HT-29 (cell line): ENCODE measurements around the gene ARID1B. TPM values are rescaled to one million over a fixed set of nuclear protein-coding genes. Genes with fewer than 3 reads are reported as not detected.

ENCODE experiments used
- DNase-seq: peaks from one replicate; pipeline ENCODE4 v3.0.0-alpha.2; 2015; ENCODE audit warnings: low spot score
- total RNA-seq: library from RNA; depleted of rRNA; stranded (reverse); fragments of >200 nt; shearing (Covaris generic); gene quantifications from 2 replicates; pipeline ENCODE4 v1.2.3, GENCODE V29; 2014

Gene ARID1B
- total RNA-seq, 1 experiment from 2014 or later = 34.6 TPM

DNA sequence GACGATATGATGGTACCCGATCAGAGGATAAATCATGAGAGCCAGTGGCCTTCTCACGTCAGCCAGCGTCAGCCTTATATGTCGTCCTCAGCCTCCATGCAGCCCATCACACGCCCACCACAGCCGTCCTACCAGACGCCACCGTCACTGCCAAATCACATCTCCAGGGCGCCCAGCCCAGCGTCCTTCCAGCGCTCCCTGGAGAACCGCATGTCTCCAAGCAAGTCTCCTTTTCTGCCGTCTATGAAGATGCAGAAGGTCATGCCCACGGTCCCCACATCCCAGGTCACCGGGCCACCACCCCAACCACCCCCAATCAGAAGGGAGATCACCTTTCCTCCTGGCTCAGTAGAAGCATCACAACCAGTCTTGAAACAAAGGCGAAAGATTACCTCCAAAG, 423.9 kb downstream of the ARID1B start:
- DNase-seq = no peak

DNA sequence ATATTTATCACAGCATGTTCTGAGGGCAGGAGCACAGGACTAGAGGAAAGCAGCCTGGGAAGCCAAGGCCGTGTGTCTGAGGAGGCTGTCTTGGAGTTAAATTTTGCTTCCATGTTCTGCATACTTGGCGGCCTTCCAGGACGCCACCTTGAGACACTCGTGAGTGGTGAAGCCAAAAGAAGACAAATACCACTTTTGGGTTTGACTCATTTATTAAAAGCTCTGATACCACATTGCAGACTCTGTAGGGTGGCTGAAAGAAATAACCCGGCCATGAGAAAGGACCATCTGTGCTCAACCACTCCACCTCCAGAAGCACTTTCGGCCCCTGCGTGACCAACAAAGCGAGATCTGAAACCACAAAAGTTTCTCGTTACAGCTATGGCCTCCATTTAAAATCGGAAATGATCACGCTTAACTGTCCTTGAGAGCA, 426.1 kb downstream of the ARID1B start:
- DNase-seq = no peak

DNA sequence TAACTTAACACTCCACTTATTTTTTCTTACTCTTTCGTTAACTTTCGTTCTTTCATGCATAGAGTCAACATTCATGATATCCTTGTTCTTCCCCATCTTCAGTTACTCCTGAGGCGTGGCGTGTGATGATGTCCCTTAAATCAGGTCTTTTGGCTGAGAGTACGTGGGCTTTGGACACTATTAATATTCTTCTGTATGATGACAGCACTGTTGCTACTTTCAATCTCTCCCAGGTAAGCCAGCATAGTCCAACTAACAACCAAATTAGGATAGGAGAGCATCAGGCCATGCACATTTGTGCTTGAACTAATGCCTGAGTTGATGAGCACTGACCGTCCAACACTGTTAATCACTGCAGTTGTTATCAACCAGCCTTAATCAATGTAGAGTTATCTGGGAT, 426.6 kb downstream of the ARID1B start:
- DNase-seq = no peak

DNA sequence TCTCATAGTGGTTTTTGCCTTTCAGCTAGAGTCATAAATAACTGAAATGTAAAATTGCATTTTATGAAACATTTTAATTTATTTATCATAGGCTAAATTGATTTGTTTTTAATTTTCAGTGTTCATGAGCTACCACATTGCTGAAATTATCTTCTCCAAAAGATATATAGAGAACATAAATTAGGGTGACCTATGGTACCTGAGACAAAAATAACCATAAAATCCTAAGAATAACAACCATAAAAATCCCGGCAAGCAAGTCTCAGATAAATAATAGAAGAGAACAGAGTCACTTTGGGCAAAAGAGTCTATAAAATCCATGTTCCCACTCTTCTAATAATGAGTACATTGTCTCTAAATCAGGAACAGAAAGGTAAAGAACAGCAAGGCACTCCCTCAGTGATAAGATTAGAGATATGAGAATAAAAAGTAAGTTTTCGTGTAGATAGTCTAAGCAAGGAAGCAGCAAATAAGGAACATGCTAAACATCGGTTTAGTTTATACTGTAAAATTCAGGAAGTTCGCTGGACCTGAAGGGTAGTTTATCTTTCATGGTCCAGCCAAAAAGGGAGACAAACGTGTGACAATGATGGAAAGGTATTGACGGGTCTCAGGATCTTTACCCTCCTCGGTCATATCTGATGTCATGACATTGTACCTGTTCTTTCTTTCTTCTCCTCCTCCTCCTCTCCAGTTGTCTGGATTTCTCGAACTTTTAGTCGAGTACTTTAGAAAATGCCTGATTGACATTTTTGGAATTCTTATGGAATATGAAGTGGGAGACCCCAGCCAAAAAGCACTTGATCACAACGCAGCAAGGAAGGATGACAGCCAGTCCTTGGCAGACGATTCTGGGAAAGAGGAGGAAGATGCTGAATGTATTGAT, 428.5 kb downstream of the ARID1B start:
- no peak for DNase-seq

DNA sequence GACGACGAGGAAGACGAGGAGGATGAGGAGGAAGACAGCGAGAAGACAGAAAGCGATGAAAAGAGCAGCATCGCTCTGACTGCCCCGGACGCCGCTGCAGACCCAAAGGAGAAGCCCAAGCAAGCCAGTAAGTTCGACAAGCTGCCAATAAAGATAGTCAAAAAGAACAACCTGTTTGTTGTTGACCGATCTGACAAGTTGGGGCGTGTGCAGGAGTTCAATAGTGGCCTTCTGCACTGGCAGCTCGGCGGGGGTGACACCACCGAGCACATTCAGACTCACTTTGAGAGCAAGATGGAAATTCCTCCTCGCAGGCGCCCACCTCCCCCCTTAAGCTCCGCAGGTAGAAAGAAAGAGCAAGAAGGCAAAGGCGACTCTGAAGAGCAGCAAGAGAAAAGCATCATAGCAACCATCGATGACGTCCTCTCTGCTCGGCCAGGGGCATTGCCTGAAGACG, 429.2 kb downstream of the ARID1B start:
- no peak for DNase-seq

DNA sequence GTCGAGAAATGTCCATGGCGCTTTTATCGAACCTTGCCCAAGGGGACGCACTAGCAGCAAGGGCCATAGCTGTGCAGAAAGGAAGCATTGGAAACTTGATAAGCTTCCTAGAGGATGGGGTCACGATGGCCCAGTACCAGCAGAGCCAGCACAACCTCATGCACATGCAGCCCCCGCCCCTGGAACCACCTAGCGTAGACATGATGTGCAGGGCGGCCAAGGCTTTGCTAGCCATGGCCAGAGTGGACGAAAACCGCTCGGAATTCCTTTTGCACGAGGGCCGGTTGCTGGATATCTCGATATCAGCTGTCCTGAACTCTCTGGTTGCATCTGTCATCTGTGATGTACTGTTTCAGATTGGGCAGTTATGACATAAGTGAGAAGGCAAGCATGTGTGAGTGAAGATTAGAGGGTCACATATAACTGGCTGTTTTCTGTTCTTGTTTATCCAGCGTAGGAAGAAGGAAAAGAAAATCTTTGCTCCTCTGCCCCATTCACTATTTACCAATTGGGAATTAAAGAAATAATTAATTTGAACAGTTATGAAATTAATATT, 430.4 kb downstream of the ARID1B start:
- no peak for DNase-seq

DNA sequence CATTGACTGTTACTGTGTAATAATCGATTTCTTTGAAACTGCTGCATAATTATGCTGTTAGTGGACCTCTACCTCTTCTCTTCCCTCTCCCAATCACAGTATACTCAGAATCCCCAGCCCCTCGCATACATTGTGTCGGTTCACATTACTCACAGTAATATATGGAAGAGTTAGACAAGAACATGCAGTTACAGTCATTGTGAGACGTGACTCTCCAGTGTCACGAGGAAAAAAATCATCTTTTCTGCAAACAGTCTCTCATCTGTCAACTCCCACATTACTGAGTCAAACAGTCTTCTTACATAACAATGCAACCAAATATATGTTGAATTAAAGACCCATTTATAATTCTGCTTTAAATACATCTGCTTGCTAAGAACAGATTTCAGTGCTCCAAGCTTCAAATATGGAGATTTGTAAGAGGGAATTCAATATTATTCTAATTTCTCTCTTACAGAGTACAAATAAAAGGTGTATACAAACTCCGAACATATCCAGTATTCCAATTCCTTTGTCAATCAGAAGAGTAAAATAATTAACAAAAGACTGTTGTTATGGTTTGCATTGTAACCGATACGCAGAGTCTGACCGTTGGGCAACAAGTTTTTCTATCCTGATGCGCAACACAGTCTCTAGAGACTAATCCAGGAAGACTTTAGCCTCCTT, 432.8 kb downstream of the ARID1B start:
- DNase-seq = no peak

DNA sequence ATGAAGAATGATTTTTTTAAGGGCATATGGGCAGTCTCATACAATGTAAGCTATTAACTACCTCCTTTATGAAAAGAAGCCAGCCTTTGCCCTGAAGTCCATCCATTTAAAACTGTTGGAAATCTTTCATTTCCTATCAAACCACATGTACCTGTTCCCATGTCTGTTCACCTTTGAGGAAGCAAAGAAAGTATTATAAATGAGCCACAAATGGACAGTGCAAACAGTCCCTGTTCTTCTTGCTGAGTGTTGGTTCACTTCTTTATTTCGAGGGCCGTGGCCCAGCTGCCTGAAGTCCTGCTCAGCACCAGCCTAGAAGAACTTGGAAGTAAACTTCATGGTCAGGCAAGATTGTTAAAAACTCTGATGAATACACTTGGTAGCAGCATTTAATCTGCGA, 433.8 kb downstream of the ARID1B start:
- DNase-seq = no peak

DNA sequence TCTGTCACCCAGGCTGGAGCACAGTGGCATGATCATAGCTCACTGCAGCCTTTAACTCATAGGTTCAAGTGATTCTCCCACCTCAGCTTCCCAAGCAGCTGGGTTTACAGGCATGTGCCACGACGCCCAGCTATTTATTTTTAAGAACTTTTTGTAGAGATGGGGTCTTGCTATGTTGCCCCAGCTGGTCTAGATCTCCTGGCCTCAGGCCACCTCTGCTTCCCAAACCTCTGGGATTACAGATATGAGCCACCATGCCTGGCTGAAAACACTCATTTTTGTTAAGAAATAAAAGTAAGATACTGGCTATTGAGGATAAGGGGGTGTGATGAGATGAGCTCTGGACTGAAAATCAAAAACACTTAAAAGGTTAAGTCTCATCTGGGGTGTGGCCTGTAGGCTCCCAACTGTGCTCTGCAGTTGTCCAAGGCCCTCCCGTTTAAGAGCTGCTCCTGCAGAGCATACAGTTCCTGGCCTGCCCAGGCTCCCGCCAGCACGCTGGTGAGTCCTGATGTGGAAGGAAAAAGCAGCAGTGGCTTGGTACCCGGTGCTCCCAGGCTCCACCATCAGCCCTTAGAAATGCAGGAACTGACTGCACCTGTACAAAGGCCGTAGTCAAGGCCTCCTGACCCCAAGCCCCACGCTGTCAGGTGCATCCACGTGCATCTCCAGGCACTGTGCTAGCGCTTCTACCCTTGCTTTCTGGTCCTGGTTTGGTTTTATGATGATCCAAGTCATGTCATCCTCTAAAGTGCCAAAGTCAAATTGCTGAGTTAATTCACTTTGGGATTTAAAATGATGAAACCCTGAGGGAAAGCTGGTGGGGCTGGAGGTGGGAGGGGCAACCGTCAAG, 434.7 kb downstream of the ARID1B start:
- no peak for DNase-seq

DNA sequence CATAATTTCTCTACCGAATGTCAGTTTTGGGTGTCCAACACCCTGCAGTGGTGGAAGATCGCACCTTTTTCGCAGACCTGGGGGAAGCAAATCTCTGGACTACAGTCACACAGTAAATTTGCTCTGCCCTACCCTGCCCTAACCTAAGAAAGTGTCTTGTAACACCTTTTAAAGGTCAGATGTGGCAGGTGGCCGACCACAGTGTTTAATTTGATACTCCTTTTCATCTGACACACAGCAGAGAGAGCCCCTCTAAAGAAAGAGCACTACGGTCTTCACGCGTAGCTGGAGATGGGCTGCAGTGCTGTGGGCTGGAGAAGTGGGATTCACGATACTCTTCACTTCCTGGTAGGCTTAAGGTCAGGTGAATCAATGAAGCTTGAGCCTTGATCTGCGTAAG, 436.2 kb downstream of the ARID1B start:
- no peak for DNase-seq

DNA sequence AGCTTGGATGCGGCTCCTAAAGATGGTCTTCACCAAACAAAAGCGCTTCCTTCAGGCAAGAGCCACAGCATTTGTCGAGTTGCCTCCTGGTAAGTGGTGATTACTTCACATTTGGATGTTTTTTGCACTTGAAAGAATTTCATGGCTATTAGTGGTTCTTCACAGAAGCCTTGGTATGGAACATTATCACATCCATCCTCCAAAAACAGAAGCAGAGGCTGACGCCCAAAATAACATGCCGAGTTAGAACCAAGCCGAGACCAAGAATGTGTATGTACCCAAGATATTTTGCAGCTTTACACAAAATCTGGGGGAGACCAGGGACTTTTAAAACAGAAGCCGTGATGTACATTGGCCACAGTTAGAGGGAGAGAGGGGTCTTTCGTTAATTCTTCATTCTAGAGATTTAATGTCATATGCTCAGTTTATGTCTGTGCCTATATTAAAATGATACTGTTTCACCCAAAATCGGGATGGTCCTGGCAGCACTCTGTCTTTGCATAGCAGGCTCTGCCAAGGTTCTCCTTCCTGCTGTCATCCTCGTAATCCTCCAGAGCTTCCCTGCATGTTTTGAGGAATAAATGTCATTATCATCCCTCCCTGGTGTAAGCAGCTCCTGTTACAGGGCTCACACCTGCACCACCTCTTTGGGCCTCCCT, 436.9 kb downstream of the ARID1B start:
- no peak for DNase-seq

DNA sequence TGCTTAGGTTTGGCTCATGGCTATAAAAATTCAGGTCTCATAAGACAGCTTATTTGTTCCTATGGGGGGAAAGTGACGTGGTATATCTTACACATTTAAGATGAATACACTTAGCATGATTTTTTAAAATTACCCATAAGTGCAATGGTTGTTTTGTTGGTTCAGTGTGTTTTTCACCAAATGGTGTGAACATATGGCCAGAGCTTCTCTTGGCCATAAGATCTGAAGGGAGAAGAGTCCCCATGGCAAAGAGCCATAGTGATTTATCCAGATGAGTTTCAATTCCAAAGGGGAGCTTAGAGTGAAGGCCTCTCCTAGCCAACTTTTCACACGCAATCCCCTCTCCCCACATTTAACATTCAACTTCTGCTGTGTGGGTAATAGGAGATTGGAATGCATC, 438.5 kb downstream of the ARID1B start:
- no peak for DNase-seq

DNA sequence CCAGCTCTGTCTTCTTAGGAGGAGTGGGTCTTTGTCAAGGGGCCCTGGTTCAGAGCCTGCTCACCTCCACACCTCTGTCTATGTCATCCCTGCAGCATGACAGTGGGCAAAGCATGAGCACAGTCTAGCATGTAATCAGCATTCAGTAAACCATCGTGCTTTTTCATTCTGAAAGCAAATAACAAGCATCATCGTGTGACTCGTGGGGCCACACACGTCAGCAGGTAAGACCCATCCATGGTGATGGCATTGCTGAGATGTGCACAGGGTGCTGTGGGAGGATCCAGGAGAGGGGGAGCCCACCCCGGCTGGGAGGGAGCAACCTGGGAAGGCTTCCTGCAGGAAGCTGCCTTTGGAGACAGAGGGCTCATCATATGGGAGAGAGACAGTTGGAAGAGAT, 439.4 kb downstream of the ARID1B start:
- no peak for DNase-seq

DNA sequence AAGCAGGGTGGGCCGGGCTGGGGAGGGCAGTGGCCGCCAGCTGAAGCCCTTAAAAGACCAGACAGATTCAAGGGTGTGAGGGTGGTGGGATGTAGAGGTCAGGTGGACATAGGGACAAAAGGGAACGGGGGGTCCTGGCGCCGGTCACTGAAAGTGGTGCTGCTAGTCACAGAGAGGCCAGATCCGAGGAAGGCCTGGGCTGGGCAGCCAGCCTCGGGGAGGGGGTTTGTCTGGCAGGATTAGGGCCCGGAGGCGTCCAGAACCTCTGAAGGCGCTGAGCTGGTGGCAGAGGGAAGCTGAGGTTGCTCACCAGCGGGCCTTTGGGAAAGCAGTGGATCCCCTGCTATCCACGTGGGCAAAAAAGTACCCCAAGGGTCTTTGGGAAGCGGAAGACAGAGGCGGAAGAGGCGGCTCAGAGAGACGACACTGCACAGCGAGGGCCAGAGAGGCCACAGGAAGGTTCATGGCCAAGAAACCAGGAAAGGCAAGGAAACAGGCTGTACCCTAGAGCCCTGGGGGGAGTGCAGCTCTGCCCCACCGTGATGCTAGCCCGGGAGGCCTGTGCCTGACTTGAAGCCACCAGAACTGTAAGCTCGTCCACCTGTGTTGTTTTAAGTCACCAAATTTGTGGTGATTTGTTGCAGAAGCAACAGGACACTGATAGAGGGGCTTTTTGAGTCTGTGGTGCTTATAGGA, 440.2 kb downstream of the ARID1B start:
- DNase-seq = no peak

DNA sequence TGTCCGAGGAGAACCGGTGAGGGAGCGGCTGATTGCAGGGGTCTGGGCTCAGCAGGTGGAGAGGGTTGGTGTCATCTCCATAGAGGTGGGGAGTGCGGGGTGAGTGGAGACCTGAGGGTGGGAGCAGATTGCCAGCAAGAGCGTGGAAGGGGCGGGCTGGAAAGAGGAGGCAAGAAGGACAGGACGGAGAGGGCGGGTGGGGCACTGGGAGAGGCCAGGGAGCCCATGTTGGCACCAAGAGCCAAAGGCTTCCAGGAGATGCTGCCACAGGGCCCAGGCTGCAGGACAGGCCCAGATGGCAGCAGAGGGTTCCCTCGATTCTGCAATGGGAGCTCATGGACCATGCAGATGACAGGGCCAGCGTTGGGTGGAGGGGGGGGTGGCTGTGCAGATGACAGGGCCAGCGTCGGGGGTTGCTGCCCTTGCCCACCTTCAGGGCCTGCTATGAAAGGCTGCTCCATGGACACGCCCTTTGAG, 440.8 kb downstream of the ARID1B start:
- DNase-seq = no peak

DNA sequence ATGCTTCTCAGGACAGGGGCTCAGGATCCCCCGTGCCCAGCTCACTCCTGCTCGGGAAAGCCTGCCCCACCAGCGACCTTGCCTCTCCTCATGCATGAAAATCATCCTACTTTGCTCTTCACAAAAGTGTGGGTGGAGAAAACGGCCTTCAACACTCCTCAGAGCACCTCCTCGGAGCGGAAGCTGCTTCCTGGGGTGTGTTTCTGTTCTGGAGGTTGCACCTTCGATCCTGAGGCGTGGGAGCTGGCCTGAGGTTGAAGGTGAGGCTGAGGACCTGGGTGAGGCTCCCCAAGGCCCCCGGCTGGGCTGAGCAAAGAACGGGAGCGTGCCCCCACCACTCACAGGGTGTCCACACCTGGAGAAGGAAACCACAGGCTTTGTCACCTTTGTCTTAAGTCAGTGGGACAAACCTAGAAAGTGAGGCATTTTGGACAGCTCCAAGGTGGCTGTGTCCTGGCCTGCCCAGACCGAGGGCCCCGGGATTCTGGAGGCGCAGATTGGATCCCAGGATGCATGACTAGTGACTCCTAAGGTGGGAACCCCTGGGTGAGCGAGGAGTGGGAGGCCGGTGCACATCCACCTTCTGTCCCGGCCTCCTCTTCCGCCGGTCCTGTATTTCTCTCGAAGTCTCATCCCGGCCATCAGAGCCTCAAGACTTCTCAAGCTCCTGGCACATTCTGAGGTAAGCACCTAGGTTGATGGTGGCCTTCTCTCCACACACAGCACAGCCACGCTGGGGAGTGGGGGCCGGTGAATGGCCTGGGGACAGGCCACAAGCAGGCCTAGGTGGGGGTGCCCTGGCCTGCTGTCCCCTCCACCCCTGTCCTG, 441.4 kb downstream of the ARID1B start:
- no peak for DNase-seq

DNA sequence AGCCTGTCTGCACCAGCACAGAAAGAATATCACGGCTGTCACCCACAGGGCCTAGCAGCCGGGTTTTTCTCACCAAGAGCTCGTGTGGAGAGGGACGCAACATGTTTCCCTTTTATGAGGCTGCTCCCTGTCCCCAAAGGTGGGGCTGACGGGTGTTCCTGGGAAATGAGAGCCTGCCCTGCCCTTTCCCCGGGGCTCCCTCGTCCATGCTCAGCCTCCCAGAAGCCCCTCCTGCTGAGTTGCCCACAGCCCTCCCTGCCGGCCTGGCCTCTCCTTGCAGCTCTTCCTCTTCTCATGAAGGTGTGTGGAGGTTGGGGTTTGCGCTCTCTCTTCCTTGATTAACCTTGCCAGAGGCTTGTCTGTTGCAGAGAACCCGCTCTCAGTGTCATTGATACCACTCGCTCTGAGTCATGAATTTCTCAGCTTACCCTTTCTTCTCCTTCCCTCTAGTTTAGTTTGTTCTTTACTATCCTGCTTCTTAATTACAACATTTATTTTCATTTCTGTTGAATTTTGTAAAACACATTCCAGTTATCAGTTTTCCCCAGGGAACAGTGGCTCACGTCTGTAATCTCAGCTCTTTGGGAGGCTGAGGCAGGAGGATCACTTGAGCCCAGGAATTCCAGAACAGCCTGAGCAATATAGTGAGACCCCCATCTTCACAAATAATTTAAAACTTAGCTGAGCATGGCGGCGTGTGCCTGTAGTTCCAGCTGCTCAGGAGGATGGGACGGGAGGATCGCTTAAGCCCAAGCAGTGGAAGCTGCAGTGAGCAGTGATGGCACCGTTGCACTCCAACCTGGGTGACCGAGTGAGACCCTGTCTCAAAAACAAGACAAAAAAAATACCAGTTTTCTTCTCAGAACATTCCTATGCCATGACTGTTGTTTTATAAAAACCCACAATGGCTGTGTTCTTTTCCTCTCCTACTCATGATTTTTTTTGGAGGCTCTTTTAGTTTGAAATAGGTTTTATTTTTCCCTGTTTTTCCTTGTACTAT, 442.3 kb downstream of the ARID1B start:
- DNase-seq = no peak

DNA sequence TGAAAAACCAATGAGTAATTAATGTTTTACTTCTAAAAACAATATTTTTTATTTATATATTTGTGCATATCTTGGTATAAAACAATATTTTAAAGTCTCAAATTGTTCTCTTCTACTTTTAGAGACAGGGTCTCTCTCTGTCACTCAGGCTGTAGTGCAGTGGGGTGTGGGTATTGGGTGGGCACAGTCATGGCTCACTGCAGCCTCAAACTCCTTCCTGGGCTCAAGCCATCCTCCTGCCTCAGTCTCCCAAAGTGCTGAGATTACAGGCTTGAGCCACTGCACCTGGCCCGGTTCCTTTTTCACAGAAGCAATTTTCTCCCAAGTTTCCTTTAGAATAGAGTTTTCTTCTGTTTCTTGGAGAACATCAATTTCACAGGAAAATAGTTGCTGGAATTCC, 443.3 kb downstream of the ARID1B start:
- no peak for DNase-seq
